Measurements from ENCODE around the gene EFCAB11.

EFCAB11 gene

GRCh38 chr14:89803542-89803941, 151.0 kb downstream of the EFCAB11 start:
- no peak overlapping the region for H3K4me3 ChIP-seq (ENCODE audit: low read length, poor library complexity, severe bottlenecking)
- no peaks in the 10 kb centered on the region for H3F3A ChIP-seq (ENCODE audit: low read depth)
- no peaks in the 10 kb centered on the region for H4K20me1 ChIP-seq (ENCODE audit: insufficient read depth, low read length, poor library complexity, severe bottlenecking)
- no peaks in the 10 kb centered on the region for H3K36me3 ChIP-seq (ENCODE audit: insufficient read depth, low read length)
- no peaks in the 10 kb centered on the region for H3K79me2 ChIP-seq (ENCODE audit: insufficient read depth, low read length)
- H3K4me2 ChIP-seq (ENCODE audit: low read depth, low read length, poor library complexity, severe bottlenecking): no peak overlapping the region
- no peaks in the 10 kb centered on the region for H3K27me3 ChIP-seq (ENCODE audit: insufficient read depth, low read length, poor library complexity, severe bottlenecking)
- H3K4me1 ChIP-seq (ENCODE audit: insufficient read depth, low read length, poor library complexity, severe bottlenecking): peaks cover 4% of the 10 kb centered on the region
- H2AFZ ChIP-seq (ENCODE audit: low read length): no peak overlapping the region
- no peaks in the 10 kb centered on the region for H3K9me3 ChIP-seq (ENCODE audit: insufficient read depth, low read depth, low read length)
- TF ChIP-seq EZH2phosphoT487 (IDR thresholded peaks at IDR 0.05; ENCODE audit: borderline replicate concordance) (no peak), CTCF (conservative IDR thresholded peaks at IDR 0.05; ENCODE audit: low read length) (no peak)
- H3K9ac ChIP-seq (ENCODE audit: low read depth, low read length, poor library complexity, severe bottlenecking): no peak overlapping the region
- no peaks in the 10 kb centered on the region for H3K9me2 ChIP-seq (replicated peaks; ENCODE audit: low read depth, low read length)

- no peak overlapping the region for H3K4me2 ChIP-seq (ENCODE audit: low read depth, low read length, poor library complexity, severe bottlenecking)
- H3K4me3 ChIP-seq (ENCODE audit: low read length, poor library complexity, severe bottlenecking): no peak overlapping the region
- H3K9me3 ChIP-seq (ENCODE audit: insufficient read depth, low read depth, low read length): no peaks in the 10 kb centered on the region
- H3K9ac ChIP-seq (ENCODE audit: low read depth, low read length, poor library complexity, severe bottlenecking): no peak overlapping the region
- H4K20me1 ChIP-seq (ENCODE audit: insufficient read depth, low read length, poor library complexity, severe bottlenecking): no peaks in the 10 kb centered on the region
- TF ChIP-seq EZH2phosphoT487 (IDR thresholded peaks at IDR 0.05; ENCODE audit: borderline replicate concordance): no peak
- no peak for TF ChIP-seq CTCF (conservative IDR thresholded peaks at IDR 0.05; ENCODE audit: low read length)
- no peaks in the 10 kb centered on the region for H3F3A ChIP-seq (ENCODE audit: low read depth)
- H3K4me1 ChIP-seq (ENCODE audit: insufficient read depth, low read length, poor library complexity, severe bottlenecking): no peaks in the 10 kb centered on the region
- no peaks in the 10 kb centered on the region for H3K79me2 ChIP-seq (ENCODE audit: insufficient read depth, low read length)
- no peaks in the 10 kb centered on the region for H3K36me3 ChIP-seq (ENCODE audit: insufficient read depth, low read length)
- H3K27me3 ChIP-seq (ENCODE audit: insufficient read depth, low read length, poor library complexity, severe bottlenecking): no peaks in the 10 kb centered on the region
- no peak overlapping the region for H2AFZ ChIP-seq (ENCODE audit: low read length)
- no peaks in the 10 kb centered on the region for H3K9me2 ChIP-seq (replicated peaks; ENCODE audit: low read depth, low read length)
These were observed 153.4 kb downstream of the EFCAB11 start for GRCh38 chr14:89801136-89801535.

- Histone ChIP-seq H3K36me3 (ENCODE audit: insufficient read depth, low read length) (no peaks in the 10 kb centered on the region), H3K9me3 (ENCODE audit: insufficient read depth, low read depth, low read length) (no peaks in the 10 kb centered on the region), H3K4me3 (ENCODE audit: low read length, poor library complexity, severe bottlenecking) (no peak overlapping the region), H3K79me2 (ENCODE audit: insufficient read depth, low read length) (no peaks in the 10 kb centered on the region), H3K4me1 (ENCODE audit: insufficient read depth, low read length, poor library complexity, severe bottlenecking) (no peaks in the 10 kb centered on the region), H3F3A (ENCODE audit: low read depth) (no peaks in the 10 kb centered on the region), H2AFZ (ENCODE audit: low read length) (no peak overlapping the region), H3K4me2 (ENCODE audit: low read depth, low read length, poor library complexity, severe bottlenecking) (no peak overlapping the region), H3K9ac (ENCODE audit: low read depth, low read length, poor library complexity, severe bottlenecking) (no peak overlapping the region), H4K20me1 (ENCODE audit: insufficient read depth, low read length, poor library complexity, severe bottlenecking) (no peaks in the 10 kb centered on the region), H3K27me3 (ENCODE audit: insufficient read depth, low read length, poor library complexity, severe bottlenecking) (no peaks in the 10 kb centered on the region), H3K9me2 (replicated peaks; ENCODE audit: low read depth, low read length) (no peaks in the 10 kb centered on the region)
- TF ChIP-seq EZH2phosphoT487 (IDR thresholded peaks at IDR 0.05; ENCODE audit: borderline replicate concordance) (no peak), CTCF (conservative IDR thresholded peaks at IDR 0.05; ENCODE audit: low read length) (no peak)
These were observed 156.2 kb downstream of the EFCAB11 start for GRCh38 chr14:89798212-89798773.
